Muscle of leg (tissue), 11 donors: ENCODE results near the gene GPR17. TPM values are rescaled to one million over a fixed set of nuclear protein-coding genes. Genes with fewer than 3 reads are reported as not detected.

Experiments
- DNase-seq: peaks from one replicate; pipeline ENCODE4 v3.0.0; 2013
- H3K27ac ChIP-seq: one replicate; pipeline ENCODE4 v1.5.1; 2013; ENCODE audit warnings: mild to moderate bottlenecking, low read length, control low read depth
- H3K27me3 ChIP-seq: one replicate; pipeline ENCODE4 v1.6.1; 2013; ENCODE audit warnings: low read length; ENCODE audit not compliant: control insufficient read depth, insufficient read depth
- H3K36me3 ChIP-seq: one replicate; pipeline ENCODE4 v1.6.1; 2013; ENCODE audit warnings: low read length; ENCODE audit not compliant: control insufficient read depth, insufficient read depth
- H3K4me1 ChIP-seq: one replicate; pipeline ENCODE4 v1.6.1; 2013; ENCODE audit warnings: low read length; ENCODE audit not compliant: control insufficient read depth, insufficient read depth
- H3K4me3 ChIP-seq: one replicate; pipeline ENCODE4 v1.5.1; 2013; ENCODE audit warnings: low read length, control low read depth
- H3K9me3 ChIP-seq: replicated peaks from 2 replicates; pipeline ENCODE4 v1.6.1; 2013; ENCODE audit warnings: low read depth, low read length; ENCODE audit not compliant: control insufficient read depth
- WGBS: methylation state at CpG from one replicate; pipeline ENCODE4 v1.1.5; 2013; ENCODE audit warnings: missing lambda C conversion rate; ENCODE audit not compliant: insufficient coverage; 5-methylcytosine and 5-hydroxymethylcytosine counted together
- polyA plus RNA-seq, 8 donors: library from polyadenylated mRNA; unstranded; fragments of 120-200 nt; gene quantifications; one replicate each; pipeline versions ENCODE4 v1.2.1 to v1.2.3, GENCODE V29; 2013; ENCODE audit warnings: inconsistent platforms in 1 of 8, low replicate concordance in 1 of 8; ENCODE audit not compliant: insufficient read length in 8 of 8, insufficient read depth in 1 of 8
- total RNA-seq: library from RNA; stranded (reverse); fragments of 120-200 nt; gene quantifications from one replicate; pipeline ENCODE4 v1.2.4, GENCODE V29; 2013

The GPR17 gene
- total and polyA plus RNA-seq, 9 donors = 0.53 to 11.2 (median 3.9) TPM

DNA sequence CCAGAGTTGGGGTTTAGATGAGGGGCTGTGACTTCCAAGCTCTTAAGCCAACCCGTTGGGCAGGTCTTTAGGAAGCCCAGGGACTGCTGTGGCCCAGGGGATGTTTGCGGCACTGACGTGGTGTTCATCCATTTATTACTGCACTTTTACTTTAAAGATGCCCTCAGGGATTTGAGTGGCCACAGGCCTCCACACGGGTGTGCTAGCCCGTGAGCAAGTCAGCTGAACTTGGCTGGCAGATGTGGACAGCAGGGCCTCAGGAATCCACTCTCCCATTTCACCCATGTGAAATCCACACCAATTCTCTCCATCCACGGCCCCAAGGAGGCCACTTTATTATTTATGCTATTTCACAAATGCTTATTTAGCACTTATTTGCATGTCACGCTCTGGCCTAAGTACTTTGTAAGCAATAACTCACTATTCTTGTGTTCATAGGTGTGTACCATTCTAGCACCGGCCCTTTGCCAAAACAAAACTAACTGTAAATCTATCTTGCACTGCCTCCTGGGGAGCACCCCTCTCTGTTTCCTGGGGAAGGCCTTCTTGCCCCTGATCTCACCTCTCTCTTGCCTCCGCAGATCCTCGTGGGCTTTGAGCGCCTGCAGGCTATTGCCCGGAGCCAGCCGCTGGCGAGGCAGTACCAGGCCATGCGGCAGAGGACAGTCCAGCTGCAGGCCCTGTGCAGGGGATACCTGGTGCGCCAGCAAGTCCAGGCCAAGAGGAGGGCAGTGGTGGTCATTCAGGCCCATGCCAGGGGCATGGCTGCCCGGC lies 39.1 kb upstream of the GPR17 start:
- no peaks in the 10 kb centered on the region for H3K4me1 ChIP-seq
- no peaks in the 10 kb centered on the region for H3K27me3 ChIP-seq
- DNase-seq = no peak
- WGBS = 79% methylated on average over 15 of the region's 17 CpGs
- peaks cover 13% of the 10 kb centered on the region for H3K9me3 ChIP-seq
- no peak overlapping the region for H3K27ac ChIP-seq
- no peak overlapping the region for H3K4me3 ChIP-seq
- no peaks in the 10 kb centered on the region for H3K36me3 ChIP-seq

DNA sequence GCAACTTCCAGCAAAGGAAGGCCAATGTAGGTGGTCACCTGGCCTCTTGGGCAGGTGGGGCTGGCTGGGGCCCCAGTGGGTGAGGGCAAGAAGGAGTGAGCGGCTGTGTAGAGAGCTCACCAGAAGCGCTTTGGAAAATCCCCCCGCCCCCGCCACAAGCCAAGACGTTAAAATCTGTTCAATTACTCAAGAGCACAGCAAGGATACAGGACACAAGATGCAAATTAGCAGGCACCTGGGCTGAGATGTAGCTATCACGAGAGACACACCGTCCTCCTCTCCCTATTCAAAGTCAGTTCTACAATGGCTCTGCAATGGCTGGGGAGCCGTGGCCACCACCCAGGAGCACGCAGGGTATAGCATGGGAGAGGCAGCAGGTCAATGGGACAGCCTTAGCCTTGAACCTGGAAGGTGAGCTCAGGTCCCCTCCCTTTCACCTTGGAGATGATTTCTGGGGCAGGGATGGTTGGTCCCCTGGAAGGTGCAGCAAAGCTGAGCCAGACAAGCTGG lies 38.5 kb upstream of the GPR17 start:
- Histone ChIP-seq H3K9me3 (peaks cover 19% of the 10 kb centered on the region), H3K36me3 (no peaks in the 10 kb centered on the region), H3K4me1 (no peaks in the 10 kb centered on the region), H3K4me3 (no peak overlapping the region), H3K27ac (no peak overlapping the region), H3K27me3 (no peaks in the 10 kb centered on the region)
- DNase-seq = no peak
- 89% methylated on average over 8 of the region's 9 CpGs for WGBS

DNA sequence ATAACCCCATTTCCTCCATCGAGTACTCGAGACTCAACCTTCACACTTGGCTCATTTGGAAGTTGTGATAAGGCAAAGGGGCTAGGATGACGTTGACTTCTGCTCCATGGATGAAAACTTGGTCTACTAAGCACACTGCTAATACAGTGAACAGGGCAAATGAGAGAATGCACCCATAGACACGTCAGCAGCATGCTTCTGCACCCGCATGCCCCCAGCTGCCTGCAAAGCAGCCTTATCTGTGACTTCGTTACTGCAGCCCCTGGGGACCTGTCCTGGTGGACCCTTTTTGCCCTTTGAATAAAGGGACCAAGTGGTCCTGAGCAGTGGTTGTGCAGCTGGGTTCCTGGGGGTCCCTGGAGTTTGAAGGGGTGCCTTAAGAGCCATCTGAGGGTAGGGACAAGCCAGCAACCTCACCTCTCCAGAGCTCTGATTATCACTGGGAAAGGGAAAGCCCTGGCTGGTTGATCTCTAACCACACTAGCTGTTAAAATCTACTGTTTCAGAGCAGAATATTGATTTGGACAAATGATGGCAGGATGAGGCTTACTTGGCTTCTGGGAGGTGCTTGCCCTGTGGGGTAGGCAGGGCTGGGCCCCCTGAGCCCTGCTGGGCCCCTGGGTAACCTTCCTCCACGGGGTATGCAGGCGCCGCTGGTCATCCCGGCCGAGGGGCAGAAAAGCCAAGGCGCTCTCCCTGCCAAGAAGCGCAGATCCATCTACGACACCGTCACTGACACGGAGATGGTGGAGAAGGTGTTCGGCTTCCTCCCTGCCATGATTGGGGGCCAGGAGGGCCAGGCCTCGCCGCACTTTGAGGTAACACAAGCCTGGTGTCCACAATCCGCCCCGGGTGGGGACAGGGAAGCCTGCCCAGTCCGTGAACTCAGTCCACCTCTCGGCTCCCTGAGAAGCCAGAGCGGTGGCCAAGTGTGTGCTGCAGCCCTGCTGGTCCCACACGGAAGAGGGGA lies 37.6 kb upstream of the GPR17 start:
- H3K4me3 ChIP-seq = no peak overlapping the region

DNA sequence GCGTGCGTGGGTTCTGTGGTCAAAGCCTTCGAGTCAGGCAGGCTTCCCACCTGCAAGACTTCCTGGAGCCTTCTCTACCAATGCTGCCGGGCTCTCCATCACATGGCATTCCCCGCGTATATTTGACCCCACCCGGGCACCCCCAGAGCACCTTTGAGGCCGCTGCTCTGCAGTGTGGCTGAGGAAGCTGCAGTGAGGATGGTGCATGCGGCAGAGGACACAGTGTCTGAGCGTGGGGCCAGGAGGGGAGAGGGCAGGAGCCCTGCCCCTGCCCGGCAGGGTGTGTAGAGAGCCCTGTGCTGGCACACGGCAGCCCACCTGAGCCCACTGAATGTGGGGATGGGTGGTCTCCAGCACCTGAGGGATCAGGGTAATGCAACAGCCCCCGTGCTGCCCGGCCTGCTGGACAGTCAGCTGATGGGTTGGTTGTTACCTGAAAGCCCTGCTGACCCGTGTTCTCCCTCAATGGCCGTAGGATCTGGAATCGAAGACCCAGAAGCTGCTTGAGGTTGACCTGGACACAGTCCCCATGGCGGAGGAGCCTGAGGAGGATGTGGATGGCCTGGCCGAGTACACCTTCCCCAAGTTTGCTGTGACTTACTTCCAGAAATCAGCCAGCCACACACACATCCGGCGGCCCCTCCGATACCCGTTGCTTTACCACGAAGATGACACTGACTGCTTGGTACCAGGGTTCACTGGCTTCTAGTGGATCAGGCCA lies 36.8 kb upstream of the GPR17 start:
- Histone ChIP-seq H3K36me3 (no peaks in the 10 kb centered on the region), H3K4me3 (no peak overlapping the region), H3K27me3 (no peaks in the 10 kb centered on the region), H3K27ac (no peak overlapping the region), H3K4me1 (no peaks in the 10 kb centered on the region), H3K9me3 (peaks cover 26% of the 10 kb centered on the region)
- WGBS = 78% methylated on average over 18 of the region's 24 CpGs
- no peak for DNase-seq

More for the DNA sequence above, 37.6 kb upstream of the GPR17 start:
- peaks cover 24% of the 10 kb centered on the region for H3K9me3 ChIP-seq
- no peak for DNase-seq
- H3K27me3 ChIP-seq = no peaks in the 10 kb centered on the region
- H3K4me1 ChIP-seq = no peaks in the 10 kb centered on the region
- H3K36me3 ChIP-seq = no peaks in the 10 kb centered on the region
- 86% methylated on average over 22 of the region's 25 CpGs for WGBS
- no peak overlapping the region for H3K27ac ChIP-seq

DNA sequence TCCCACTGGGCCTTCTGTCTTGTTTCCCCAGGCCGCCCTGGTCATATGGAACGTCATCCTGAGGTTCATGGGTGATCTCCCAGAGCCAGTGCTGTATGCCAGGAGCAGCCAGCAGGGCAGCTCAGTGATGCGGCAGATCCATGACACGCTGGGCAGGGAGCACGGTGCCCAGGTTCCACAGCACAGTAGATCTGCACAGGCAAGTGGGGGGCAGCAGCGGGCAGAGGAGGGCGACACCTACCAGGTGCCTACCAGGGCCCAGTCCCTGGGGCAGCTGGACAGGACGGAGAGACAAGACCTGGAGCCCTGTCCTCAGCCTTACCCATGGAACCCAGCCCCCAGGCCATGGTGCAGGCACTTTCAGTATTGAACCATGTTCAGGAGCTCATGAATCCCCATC lies 36.1 kb upstream of the GPR17 start:
- peaks cover 26% of the 10 kb centered on the region for H3K9me3 ChIP-seq
- no peaks in the 10 kb centered on the region for H3K27me3 ChIP-seq
- no peak overlapping the region for H3K27ac ChIP-seq
- no peak for DNase-seq
- WGBS = 87% methylated on average over 8 of the region's 8 CpGs
- no peaks in the 10 kb centered on the region for H3K36me3 ChIP-seq
- no peak overlapping the region for H3K4me3 ChIP-seq
- H3K4me1 ChIP-seq = peaks cover 6% of the 10 kb centered on the region

DNA sequence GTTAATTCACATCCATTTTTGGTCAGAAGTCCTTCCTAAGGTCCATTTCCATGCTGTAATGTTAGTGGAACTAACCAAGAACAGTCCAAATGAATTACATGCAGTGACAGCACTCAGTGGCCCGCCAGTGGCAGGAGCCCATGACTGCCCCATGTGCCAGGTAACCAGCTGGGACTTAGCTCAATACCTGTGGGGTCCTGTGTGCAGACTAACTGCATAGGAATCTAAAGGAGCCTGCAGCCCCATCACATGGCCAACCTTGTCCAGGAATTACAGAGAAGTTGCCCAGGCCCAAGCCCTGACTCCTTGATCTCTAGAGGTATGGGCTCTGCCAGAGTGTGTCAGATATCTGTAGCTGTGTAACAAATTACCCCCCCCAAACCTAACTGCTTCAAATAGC lies 35.4 kb upstream of the GPR17 start:
- Histone ChIP-seq H3K9me3 (peaks cover 26% of the 10 kb centered on the region), H3K36me3 (no peaks in the 10 kb centered on the region), H3K27me3 (no peaks in the 10 kb centered on the region), H3K27ac (no peak overlapping the region), H3K4me1 (peaks cover 8% of the 10 kb centered on the region), H3K4me3 (no peak overlapping the region)
- no peak for DNase-seq
- 78% methylated on average over 1 of the region's 1 CpG for WGBS

DNA sequence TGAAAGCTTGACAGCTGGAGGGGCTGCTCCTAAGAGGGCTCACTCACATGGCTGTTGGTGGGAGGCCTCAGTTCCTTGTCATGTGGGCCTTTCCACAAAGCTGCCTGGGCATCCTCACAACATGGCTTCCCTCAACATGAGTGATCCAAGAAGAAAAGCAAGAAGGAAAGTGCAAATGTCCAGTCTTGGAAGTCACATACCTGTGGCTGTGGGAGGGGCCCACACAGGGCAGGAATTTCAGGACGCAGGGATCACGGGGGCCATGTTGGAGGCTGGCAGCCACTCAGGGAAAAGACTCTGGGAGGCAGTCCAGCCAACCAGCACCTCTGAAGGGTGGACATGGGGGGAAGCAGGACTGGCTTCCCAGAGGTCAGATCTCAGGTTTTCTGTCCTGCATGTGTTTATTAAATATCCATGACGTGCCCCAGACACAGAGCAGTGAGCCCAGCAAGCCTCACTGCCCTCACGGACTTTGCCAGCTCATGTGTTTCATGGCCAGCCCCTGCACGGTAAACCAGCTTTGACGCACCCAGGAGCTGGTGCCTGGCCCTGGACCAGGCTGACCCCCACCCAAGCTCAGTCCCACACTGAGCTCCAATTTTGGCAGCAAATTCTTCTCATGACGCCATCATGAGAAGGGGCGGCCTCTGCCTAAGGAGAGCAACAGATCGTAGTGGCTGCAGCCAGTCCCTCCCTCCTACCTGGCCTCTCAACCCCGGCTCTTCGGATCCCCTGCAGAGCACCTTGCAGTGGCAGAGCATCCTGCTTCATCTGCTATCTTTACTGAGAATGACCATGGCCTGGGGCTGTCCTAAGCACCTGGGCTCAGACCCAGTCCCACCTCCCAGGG lies 34.7 kb upstream of the GPR17 start:
- H3K36me3 ChIP-seq = no peaks in the 10 kb centered on the region
- no peak overlapping the region for H3K27ac ChIP-seq
- WGBS = 82% methylated on average over 11 of the region's 11 CpGs
- no peak overlapping the region for H3K4me3 ChIP-seq
- H3K4me1 ChIP-seq = peaks cover 8% of the 10 kb centered on the region
- H3K27me3 ChIP-seq = no peaks in the 10 kb centered on the region
- peaks cover 26% of the 10 kb centered on the region for H3K9me3 ChIP-seq
- DNase-seq = no peak

DNA sequence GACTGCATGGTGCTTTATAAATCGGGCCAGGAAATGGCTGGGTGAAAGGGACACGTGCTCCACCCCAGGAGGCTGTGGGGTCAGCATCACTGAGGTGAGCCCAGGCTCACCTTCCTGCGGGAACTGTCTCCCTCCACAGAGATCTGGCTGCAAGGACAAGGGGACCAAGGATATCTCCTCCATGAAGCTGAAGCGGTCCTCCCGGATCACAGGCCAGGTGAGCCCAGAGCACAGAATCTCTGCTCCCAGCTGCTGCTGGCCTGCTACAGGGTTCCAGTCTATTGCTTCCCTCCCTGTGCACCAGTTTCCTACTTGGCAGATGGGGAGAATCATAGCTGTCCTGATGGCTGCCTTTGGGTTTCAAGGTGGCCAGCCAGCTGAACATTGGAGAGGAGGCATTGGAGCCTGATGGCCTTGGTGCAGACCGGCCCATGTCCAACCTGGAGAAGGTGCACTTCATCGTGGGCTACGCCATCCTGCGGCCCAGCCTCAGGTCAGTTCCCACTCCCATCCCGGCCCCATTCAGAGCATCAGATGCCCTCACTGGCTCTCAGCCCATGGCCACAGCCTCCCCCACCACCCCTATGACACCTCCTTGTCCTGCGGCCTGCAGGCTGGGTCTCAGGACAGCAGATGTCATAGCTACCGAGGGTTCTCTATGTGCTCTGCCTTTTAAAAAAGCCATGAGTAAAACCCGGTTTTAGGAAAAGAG lies 33.7 kb upstream of the GPR17 start:
- no peak overlapping the region for H3K27ac ChIP-seq
- WGBS = 85% methylated on average over 10 of the region's 13 CpGs
- no peak overlapping the region for H3K4me3 ChIP-seq
- peaks cover 26% of the 10 kb centered on the region for H3K9me3 ChIP-seq
- H3K27me3 ChIP-seq = peaks cover 3% of the 10 kb centered on the region
- DNase-seq = no peak
- H3K4me1 ChIP-seq = peaks cover 8% of the 10 kb centered on the region
- no peaks in the 10 kb centered on the region for H3K36me3 ChIP-seq

DNA sequence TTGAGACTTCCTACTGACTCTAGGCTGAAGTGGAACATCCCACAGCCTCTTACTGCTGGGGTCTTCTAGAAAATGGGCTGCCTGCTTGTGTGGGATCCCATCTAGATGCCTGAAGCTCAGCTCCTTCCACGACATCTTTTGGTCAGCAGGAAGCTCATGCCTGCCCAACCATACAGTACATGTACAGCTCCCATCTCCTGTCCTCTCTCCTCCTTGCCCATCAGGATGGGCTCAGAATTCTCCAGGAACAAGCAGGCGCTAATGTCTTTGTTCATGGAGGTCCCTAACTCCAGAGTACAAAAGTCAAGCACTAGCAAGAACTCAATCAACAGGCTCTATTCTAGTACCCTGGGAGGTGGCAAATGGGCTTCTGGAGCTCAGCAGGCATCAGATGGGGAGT lies 31.7 kb upstream of the GPR17 start:
- no peak for DNase-seq
- 100% methylated on average over 1 of the region's 2 CpGs for WGBS

More for the DNA sequence above, 31.7 kb upstream of the GPR17 start:
- Histone ChIP-seq H3K36me3 (no peaks in the 10 kb centered on the region), H3K27ac (no peak overlapping the region), H3K4me3 (no peak overlapping the region), H3K27me3 (peaks cover 3% of the 10 kb centered on the region), H3K9me3 (peaks cover 26% of the 10 kb centered on the region), H3K4me1 (peaks cover 8% of the 10 kb centered on the region)
